Measurements from ENCODE around the gene RAP1GDS1.

- TF ChIP-seq, protein P1, sequence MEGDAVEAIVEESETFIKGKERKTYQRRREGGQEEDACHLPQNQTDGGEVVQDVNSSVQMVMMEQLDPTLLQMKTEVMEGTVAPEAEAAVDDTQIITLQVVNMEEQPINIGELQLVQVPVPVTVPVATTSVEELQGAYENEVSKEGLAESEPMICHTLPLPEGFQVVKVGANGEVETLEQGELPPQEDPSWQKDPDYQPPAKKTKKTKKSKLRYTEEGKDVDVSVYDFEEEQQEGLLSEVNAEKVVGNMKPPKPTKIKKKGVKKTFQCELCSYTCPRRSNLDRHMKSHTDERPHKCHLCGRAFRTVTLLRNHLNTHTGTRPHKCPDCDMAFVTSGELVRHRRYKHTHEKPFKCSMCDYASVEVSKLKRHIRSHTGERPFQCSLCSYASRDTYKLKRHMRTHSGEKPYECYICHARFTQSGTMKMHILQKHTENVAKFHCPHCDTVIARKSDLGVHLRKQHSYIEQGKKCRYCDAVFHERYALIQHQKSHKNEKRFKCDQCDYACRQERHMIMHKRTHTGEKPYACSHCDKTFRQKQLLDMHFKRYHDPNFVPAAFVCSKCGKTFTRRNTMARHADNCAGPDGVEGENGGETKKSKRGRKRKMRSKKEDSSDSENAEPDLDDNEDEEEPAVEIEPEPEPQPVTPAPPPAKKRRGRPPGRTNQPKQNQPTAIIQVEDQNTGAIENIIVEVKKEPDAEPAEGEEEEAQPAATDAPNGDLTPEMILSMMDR (IDR thresholded peaks at IDR 0.05 in 2 of 3, conservative IDR thresholded peaks at IDR 0.05 in 1 of 3; ENCODE audit: borderline replicate concordance in 1 of 3, insufficient read depth in 1 of 3, low read depth in 2 of 3, low read length in 2 of 3), result no peak
- no peak for TF ChIP-seq POLR2A (IDR thresholded peaks at IDR 0.05; ENCODE audit: borderline replicate concordance, extremely low read depth, insufficient read depth, insufficient read length)
These were observed 222.8 kb downstream of the RAP1GDS1 start for GRCh38 chr4:98484031-98484430.
